Panc1 (cell line): ENCODE measurements around the gene FAM107B.

ENCODE experiments used
- POLR2AphosphoS5 ChIP-seq: IDR thresholded peaks from 2 replicates; pipeline ENCODE4 v1.6.1; 2012; ENCODE audit warnings: mild to moderate bottlenecking, low read depth, low read length, moderate library complexity
- REST ChIP-seq, 2 experiments: IDR thresholded peaks; 2 replicates each; pipeline ENCODE4 v1.6.1; 2011 to 2012; ENCODE audit warnings: low read depth in 2 of 2, control low read depth in 1 of 2, low read length in 1 of 2, mild to moderate bottlenecking in 1 of 2, moderate library complexity in 1 of 2; ENCODE audit not compliant: insufficient read depth in 1 of 2
- SIN3A ChIP-seq: IDR thresholded peaks from 2 replicates; pipeline ENCODE4 v1.6.1; 2012; ENCODE audit warnings: low read depth, mild to moderate bottlenecking, low read length, moderate library complexity, borderline replicate concordance; ENCODE audit not compliant: insufficient read depth
- TF ChIP-seq, protein P1 (sequence below): fragments of 450-650 bp; IDR thresholded peaks from 2 replicates; pipeline ENCODE4 v1.5.1; 2017; ENCODE audit warnings: mild to moderate bottlenecking

GRCh38 chr10:14478201-14478600 is 296.5 kb downstream of the FAM107B start:
- TF ChIP-seq, protein P1, sequence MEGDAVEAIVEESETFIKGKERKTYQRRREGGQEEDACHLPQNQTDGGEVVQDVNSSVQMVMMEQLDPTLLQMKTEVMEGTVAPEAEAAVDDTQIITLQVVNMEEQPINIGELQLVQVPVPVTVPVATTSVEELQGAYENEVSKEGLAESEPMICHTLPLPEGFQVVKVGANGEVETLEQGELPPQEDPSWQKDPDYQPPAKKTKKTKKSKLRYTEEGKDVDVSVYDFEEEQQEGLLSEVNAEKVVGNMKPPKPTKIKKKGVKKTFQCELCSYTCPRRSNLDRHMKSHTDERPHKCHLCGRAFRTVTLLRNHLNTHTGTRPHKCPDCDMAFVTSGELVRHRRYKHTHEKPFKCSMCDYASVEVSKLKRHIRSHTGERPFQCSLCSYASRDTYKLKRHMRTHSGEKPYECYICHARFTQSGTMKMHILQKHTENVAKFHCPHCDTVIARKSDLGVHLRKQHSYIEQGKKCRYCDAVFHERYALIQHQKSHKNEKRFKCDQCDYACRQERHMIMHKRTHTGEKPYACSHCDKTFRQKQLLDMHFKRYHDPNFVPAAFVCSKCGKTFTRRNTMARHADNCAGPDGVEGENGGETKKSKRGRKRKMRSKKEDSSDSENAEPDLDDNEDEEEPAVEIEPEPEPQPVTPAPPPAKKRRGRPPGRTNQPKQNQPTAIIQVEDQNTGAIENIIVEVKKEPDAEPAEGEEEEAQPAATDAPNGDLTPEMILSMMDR, result no peak
- TF ChIP-seq REST (IDR thresholded peaks at IDR 0.05; ENCODE audit: insufficient read depth in 1 of 2, low read depth in 2 of 2, low read length in 1 of 2), result no peak
- no peak for TF ChIP-seq POLR2AphosphoS5
- no peak for TF ChIP-seq SIN3A
